Measurements from ENCODE around the gene FAM9A.

DNA sequence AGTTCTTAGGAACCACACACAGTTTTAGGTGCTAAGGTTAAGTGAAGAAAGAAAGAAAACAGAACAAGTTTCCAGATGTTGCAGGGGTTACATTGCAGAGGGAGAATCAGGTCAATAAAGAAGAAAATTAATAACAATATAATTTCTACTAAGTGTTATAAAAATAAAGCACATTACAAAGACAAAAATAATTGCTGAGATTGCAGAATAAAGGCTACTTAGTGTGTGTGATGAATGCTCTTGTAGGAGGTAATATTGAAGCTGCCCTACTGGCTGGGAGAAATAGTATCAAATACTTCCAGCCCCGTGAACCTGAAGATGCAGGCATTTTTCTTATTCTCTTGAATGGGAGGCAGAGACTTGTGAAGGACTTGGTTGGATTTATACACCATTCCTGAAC, 33.2 kb upstream of the FAM9A start:
- no peak for TF ChIP-seq CTCF (conservative IDR thresholded peaks at IDR 0.05 in 1 of 2, IDR thresholded peaks at IDR 0.05 in 1 of 2; ENCODE audit: low read depth in 1 of 2, low read length in 2 of 2)
- no peak for TF ChIP-seq EZH2 (IDR thresholded peaks at IDR 0.05; ENCODE audit: low read length, missing control alignments)
